ENCODE data around the gene BAIAP2L1.

DNA sequence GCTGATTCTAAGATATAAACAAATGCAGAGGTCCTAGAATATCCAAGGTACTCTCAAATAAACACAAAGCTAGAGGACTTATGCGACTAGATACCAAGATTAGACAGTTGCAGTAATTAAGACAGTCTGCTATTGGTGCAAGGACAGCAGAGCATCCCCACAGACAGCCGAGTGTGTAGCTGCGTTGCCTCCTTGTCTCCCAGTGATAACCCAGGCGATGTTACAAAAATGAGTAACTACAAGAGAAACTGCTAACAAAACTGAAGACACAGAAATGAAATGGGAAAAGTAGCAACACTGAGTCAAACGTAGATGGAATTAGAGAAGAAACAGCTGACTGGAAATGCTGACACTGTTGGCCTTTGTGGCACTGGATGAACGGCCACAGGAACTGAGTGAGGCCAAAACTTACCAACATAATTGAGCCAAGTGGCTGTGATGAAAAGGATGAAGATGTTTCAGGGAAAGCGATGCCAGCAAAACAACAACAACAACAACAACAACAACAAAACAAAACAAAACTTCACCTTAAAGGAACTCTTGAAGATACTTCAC, 54.3 kb downstream of the BAIAP2L1 start:
- TF ChIP-seq, protein P1, sequence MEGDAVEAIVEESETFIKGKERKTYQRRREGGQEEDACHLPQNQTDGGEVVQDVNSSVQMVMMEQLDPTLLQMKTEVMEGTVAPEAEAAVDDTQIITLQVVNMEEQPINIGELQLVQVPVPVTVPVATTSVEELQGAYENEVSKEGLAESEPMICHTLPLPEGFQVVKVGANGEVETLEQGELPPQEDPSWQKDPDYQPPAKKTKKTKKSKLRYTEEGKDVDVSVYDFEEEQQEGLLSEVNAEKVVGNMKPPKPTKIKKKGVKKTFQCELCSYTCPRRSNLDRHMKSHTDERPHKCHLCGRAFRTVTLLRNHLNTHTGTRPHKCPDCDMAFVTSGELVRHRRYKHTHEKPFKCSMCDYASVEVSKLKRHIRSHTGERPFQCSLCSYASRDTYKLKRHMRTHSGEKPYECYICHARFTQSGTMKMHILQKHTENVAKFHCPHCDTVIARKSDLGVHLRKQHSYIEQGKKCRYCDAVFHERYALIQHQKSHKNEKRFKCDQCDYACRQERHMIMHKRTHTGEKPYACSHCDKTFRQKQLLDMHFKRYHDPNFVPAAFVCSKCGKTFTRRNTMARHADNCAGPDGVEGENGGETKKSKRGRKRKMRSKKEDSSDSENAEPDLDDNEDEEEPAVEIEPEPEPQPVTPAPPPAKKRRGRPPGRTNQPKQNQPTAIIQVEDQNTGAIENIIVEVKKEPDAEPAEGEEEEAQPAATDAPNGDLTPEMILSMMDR (conservative IDR thresholded peaks at IDR 0.05 in 1 of 2, IDR thresholded peaks at IDR 0.05 in 1 of 2; ENCODE audit: low read depth in 1 of 2, low read length in 2 of 2), result no peak
- TF ChIP-seq EZH2 (IDR thresholded peaks at IDR 0.05; ENCODE audit: low read length, missing control alignments), result no peak
